Activated CD8-positive, alpha-beta memory T cell treated with anti-CD3 and anti-CD28 coated beads for 48 hours (primary cell): ENCODE data around the gene ATXN1.
A peak's percentile ranks its signal among the peaks of the same experiment; 100 is the strongest.
"Not testable (repeated sequence)": the region's sequence is repeated elsewhere in the genome, so short reads cannot be mapped to it uniquely, and the experiment has no call there.

Experiments used
- DNase-seq, 3 experiments: peaks; one replicate each; pipeline ENCODE4 v3.0.0-alpha.2; 2020; ENCODE audit warnings: low read depth in 2 of 3, low spot score in 2 of 3

Gene ATXN1

DNA sequence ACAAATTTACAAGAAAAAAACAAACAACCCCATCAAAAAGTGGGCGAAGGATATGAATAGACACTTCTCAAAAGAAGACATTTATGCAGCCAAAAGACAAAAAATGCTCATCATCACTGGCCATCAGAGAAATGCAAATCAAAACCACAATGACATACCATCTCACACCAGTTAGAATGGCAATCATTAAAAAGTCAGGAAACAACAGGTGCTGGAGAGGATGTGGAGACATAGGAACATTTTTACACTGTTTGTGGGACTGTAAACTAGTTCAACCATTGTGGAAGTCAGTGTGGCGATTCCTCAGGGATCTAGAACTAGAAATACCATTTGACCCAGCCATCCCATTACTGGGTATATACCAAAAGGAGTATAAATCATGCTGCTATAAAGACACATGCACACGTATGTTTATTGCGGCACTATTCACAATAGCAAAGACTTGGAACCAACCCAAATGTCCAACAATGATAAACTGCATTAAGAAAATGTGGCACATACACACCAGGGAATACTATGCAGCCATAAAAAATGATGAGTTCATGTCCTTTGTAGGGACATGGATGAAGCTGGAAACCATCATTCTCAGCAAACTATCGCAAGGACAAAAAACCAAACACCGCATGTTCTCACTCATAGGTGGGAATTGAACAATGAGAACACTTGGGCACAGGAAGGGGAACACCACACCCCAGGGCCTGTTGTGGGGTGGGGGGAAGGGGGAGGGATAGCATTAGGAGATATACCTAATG is 58.5 kb downstream of the ATXN1 start:
- not testable (repeated sequence) for DNase-seq

DNA sequence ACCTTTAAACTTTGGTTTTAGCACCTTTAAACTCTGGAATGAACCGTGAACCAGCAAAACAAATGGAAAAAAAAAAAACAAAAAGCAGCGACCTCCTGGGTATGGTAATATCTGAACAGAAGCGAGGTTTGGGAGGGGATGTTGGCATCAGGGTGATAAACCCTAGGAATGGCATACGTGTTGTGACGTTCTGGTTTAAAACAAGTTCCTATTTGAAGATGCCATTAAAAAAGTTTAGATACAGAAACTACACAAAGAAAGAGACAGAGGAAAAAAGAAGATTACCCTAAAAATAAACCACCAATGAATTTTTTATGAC is 60.4 kb downstream of the ATXN1 start:
- no peak for DNase-seq

DNA sequence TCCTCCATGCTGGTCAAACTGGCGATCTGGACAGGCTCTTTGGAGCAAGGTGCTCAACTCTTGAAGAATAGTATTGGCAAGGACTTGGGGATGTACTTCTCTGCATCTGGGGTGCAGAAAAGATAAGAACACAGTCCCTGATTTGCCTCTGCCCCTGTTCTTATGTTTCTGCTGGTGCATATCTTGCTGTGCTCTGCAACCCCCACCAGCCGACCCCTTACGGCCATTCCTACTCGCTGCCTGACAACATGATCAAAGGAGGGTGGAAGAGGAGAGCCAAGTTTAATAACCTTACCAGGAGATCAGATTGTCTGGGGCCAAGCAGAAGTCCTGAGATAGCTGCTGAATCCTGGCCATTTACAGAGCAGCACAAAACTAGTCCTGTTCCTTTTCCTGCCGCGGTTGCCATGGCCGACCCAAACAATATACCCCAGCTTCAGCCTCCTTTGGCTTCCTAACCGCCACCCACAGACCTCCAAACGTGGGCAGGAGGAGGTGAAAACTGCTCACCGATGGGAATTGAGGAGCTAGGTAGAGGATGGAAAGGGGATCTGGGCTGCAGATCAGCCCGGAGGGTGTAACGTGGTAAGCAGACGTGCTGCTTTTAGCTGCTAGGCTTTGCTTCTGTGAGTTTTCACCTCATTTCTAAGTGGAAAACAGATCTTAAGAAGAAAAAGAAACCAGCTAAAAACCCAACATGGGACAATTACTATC is 60.9 kb downstream of the ATXN1 start:
- DNase-seq, result peak in 2 of 3 experiments; percentile 29 to 40

DNA sequence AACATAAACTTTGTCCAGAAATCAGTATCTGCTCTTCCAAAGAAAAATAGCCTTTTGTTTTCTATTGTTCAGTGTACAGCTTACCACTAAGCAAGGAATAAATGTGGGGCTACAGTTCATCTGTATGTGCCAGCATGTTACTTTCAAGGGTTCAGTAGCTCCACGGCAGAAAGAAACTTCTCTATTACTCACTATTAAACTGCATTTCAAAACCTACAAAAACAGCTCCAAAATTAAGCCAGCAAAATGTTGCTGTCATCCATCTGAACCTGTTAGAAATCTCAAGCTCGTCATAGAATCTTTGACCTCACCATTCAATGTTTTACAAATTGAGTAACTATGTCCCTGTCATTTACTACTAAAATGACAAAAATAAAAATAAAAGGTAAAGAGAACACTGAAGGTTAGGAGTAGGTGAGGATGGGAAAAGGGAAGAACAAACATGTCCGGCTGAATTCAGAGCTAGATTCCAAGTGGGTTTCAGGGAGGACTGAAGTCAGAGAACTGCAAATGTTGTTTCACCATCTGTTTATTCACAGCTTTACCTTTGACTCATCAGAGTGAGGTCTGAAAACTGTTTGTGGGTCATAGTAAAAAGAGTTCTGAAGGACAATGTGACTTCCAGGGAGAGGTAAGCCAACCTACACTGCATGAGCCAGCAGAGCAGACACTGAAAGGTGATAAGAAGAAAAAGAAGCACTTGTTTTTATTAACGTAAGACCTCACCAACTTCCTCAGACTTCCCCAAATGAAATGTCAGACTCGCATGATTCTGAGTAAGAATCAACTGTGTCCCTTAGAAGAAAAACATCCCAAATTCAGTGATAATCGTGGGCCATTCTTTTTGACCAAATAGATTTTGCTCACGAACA is 62.0 kb downstream of the ATXN1 start:
- DNase-seq, result no peak

DNA sequence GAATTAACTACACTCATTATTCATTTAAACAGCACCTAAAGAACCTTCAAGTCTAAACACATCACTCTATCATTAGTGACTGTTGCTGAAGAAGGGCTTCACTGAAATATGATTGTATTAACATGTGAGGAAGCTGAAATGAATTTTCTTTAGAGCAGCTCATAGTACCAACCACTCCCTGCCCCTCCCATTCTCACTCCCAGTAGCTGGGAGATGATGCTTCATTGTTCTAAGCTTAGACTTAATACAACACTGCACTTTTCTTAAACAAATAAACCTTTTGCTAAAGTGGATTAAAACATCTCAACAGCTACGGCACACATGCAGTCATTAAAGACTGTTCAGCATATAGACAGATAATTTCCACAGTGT is 63.1 kb downstream of the ATXN1 start:
- DNase-seq, result no peak

DNA sequence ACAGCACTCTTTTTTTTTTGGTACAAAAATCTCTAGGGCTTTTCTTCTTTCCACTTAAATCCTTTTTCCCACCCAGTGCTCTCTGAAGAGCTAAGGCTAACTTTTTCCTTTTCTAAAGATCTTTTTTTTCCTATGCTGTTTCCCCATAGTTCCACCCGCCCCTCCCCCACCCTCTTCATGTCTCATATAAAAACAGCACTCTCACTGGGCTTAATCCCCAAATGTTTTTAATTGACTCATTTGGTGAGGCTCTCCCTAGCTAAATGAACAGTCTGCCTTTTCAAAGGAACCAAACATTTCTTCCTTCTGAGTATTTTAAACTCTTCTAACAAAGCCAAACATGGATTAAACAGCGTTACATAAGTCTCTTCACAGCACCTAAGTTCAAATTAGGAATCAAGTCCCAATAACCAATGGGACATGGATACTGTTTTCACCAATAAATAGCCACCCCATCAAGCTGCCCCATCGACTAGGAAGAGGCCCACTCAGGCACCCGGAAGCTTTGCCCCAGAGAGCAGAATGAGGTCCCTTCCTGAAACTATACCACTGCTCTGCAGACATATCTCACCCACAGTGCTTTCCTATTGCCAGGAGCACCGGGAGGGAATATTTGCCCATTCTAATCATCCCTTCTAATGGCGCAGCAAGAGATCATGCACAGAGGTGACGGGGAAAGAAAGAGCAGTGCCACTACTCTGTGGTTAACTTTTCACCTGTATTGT is 63.7 kb downstream of the ATXN1 start:
- no peak for DNase-seq

DNA sequence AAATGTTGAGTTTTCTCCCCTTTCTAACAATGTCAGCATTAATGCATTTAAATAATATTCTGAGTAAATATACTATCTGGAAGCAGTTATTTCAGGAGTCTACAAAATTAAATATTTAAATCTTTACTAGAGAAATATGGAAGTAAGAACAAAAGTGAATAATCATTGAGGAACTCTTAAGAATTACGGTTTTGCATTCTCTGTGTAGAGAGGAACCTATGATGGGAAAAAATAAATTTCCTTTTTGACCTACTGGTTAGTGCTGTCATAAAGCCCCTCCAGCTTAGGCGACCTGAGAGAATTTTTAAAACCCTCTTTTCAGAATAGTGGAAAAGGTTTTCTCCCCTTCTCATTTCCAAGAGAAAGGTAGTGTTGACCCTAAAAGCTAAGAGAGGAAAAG is 64.8 kb downstream of the ATXN1 start:
- no peak for DNase-seq

DNA sequence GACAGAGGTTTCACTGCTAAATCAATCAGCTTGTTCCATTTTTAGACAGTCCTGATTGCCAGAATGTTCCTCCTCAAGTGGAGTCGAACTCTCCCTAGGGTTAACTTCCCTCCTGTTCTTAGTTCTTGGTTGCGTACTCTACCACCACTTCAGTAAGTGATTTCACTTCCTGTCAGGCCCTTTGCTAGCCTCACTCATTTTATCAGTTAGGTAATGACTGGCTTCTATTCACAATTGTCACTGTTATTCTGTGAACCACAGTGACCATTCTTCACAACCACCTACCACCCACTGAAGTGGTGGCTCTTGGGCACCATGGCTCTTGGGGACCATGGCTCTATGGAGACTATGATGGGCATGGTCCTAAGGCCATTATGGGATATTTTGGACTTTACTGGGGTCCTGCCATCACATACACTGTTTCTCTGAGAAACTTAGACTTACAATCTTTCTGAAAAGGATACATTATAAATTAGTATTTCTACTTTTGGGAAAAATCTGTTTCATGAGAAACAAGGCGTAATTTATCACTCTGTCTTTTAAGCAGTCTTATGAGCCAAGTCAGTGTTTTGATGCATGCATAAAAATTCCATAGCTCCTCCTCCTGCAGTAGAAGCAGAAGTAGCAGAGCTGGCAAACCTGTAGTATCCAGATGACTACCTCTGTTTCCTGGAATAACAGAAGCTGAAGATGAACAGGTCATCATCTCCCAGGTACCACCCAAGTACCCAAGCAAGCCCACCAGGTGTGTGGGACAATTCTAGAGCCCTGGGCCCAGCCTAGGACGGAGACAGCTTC is 66.3 kb downstream of the ATXN1 start:
- no peak for DNase-seq

DNA sequence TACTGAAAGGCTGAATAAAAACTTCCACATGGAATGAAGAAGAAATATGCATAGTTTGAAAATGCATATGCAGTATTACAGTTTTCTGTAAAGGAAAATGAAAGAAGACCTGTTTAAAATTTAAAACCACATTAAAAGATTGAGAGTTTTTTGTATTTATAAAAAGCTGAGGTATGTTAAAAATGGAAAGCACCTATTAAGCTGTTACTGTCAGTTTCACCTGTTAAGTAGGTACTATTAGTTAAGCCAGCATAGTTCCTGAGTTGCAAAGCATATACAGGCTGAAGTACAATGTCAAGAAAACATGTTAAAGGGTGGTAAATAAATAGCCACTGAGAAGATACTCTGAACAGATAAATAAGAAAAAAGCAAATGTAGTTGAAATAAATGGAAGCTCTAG is 69.9 kb downstream of the ATXN1 start:
- no peak for DNase-seq

DNA sequence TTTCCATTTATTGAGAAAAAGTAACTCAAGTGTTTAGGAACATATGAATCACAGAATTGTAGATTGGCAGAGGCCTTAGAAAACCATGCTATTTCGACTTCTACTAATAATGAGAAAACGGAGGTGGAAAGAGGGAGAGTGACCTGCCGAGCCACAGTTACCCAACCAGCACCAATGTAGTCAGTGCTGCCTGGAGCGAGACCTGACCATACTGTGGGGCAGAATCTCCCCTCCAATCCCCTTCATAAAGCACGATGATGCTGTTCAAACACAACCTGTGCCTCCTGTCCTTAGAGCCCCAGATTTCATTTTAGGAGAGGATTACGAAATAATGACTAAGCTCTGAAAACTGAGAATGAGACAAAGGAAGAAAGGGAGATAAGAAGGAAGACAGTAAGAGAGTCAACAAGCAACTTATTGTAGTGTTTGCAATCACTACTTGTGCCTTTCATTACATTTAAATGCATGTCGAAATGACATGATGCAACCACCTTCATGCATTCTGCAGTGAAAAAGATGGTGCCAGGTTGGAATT is 70.6 kb downstream of the ATXN1 start:
- peak in 1 of 3 experiments; percentile 47 for DNase-seq

DNA sequence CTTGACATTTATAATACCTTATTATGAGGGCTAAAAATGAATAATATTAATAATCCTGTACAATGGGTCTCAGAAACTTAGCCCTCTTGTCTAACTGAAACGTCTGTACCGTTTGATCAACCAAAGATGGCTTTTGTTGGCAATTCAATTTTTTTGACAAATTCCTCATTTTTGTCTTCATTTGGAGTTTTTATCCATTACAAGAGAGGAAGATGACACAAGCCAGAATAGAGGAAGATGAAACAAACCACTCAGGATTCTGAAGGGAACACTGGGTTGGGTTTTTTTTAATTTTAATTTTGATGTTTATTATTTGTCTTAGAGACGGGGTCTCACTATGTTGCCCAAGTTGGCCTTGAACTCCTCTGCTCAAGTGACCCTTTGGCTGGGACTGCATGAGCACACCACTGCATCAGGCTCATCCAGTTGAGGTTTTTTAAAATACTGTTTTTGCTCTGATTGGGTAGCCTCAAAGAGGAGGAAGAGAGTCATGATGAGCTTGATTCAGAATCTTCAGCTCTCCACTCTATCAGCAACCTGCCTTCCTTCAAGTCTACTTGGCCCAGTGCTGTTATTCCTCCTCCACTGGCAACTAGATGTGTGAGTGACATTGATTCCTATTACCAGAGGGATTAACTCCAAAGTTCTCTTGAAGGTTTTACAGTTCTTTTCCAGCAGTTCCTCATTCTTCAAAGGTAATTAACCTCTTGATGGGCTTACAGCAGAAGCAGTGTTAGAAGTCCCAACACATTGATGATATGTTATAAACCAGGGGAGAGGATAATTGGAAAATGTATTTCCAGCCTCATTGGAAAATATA is 71.3 kb downstream of the ATXN1 start:
- DNase-seq, result no peak

DNA sequence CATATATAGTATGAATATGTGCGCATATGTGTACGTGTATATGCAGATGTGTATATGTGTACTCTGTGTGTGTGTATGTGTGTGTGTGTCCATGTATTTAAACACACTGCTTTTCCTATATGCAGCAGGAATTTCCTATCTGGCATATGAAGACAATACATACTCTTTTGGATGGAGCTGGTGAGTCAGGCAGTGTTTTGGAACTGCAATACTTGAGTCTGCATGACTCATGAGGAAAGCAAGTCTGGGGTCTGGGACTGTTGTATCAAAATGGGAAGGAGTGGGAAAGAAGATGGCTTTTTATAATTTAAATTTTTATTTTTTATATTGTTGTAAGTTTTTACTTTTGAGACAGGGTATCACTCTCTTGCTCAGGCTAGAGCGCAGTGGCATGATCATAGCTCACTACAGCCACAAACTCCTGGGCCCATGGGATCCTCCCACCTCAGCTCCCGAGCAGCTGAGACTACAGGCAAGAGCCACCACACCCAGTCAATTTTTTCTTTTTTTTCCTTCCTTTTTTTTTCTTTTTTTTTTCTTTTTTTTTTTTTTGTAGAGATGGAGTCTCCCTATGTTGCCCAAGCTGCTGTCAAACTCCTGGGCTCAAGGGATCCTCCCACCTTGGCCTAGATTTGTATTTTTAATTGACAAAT is 72.2 kb downstream of the ATXN1 start:
- no peak for DNase-seq

DNA sequence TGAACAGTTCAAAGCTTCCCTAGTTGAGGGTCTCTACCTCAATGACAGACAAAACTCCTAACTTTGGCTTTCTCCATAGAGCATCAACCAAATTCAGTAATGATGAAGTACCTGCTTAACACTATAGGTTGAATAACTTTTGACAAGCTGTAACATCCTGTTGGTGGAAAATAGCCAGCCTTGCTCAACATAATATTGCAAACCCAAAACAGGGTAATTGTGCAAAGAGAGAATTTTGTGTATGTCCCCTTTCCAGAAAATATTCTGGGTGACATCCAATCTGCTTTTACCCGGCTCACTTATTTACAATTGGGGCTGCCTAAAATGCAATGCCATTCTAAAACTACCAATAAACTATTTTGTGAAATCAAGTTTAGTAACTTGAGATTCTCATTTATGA is 72.8 kb downstream of the ATXN1 start:
- no peak for DNase-seq

DNA sequence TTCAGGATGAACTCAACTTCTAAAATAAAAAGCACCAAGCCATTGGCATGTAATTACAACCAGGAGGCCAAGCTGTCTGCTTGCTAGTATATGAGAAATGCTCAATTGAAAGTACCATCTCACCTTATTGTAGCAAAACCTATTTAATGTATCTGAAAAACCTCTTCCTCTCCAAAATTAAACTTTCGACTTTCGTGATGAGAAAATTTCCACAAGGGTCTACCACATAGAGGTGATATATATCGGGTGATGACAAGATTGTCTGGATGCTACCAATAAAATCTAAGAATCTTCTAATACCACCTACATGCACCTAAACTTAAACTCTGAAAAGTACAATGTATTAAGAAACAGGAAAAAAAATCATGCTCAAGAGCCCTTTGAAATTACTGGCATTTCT is 74.2 kb downstream of the ATXN1 start:
- no peak for DNase-seq

DNA sequence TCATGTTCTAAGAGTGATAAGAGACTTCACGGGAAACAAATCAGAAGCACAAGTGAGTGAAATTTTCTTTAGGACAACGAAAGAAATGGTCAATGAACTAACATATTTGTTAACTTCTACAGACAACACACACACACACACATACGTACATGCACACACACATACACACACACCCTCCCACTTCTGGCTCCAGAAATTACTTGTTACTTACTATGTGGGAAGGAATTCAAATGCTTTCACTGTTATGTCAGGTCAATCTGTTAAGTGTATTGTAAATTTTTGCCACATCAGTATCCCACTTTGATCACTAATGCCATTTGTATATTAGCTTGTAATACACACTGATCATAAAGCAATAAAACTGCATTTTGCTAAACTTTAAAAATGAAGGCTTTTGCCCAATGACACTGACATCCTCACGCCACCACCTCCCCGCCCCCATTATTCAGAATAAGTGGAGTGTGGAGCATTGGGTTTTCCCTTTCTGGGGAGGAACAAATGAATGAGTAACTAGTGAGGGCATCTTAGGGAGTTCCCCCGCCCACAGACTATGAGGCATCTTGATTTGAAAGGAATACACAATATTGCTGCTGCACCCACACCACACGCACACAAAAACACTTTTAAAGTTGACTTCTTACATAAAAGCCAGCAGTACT is 76.2 kb downstream of the ATXN1 start:
- DNase-seq, result peak; percentile 48 to 65 (median 61)

DNA sequence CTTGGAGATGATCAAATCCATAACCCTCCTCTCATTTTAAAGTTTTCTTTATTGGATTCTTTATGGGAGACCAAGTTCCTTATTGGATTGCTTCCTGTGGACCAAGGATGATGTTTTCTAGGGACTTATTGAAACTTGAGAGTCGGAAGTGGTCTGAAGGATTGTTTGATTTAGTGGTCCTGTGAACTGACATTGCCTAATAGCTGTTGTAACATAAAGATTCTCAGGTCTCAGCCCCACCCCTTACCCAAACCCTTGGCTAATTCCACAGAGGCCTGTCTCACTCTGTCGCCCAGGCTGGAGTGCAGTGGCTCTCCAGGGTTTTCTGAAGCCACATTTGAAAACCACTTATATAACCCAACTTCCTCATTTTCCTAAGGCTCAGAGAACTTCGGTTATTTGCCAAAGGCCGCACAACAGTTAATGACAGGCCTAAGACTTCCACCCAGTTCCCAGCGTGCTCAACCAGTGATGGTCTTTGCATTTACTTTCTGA is 77.0 kb downstream of the ATXN1 start:
- no peak for DNase-seq

DNA sequence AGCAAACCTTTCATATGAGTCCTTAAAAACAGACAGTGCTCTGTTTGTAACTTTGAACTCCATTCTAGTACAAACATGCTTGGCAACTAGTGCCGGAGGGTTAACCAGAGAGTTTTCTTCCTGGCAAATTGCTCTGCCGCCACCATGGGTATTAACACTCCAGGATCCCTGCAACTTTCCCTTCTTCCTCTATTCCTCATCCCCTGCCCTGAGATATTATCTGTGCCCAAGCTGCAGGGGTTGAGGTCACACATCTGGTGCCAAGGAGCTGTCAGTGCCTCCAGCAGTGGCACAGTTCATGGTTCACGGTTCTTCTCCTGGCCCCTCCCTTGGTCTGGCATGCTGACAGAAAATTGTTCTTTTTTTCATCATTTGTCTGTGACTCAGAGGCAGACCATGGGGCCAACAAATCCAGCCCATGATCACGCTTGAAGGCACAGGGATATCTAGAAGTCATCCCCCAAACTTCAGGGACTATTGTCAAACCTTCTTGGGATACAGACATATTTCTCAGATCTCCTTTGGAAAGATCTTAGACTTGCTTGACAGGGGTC is 77.5 kb downstream of the ATXN1 start:
- DNase-seq, result no peak
